ENCODE measurements around the gene AXL.

Gene AXL

DNA sequence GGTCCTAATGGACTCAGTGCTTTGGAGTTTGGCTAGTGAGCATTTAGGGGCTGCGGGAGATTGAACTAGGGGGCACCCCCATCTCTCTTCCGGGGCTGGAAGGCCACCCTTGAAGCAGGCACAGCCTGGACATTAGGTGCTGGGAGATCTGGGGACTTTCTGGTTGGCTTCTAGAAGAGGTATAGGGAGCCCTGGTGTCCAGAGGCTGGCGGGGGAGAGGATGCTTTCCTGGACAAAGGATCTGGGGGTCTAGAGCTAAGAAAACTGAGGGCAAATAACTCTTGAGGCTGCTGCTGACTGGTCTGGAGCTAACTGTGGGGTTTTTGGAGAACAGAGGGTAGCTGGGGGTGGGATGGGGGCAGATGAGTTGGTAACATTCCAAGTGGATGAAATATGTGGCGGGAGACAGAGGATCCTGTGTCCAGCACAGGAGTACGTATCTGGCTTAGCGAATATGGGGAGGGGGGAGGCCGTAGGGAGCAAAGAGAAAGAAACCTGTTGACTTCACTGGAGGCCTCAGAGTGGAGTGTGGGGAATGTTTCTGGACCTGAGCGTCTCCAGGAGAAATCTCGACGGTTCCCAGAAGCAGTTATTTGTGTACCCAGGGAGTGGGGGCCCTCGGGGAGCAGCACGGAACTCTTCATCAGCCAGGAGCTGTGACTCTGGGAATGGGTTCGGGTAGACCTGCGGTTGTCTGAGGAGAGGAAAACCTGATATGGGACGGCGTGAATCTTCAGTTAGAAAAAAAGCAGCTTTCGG, 46.6 kb downstream of the AXL start:
- in situ Hi-C loops (cut with MboI; ENCODE audit: low pct_unique_long_range_greater_than_20kb, low sequenced_read_pairs, unreplicated experiment) = no loop called here
- DNase-seq (ENCODE audit: low spot score) = peak; percentile 28

DNA sequence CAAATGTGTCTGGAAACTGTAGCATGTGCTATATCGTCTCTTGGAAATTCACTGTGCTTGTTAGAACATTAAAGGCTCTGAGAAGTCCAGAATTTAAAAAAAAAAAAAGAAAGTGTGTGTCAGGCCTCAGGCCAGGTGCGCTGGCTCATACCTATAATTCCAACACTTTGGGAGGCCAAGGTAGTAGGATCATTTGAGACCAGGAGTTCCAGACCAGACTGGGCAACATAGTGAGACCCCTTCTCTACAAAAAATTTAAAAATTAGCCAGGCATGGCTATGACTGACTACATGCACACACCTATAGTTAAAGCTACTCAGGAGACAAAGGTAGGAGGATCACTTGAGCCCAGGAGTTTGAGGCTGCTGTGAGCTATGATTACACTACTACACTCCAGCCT, 50.0 kb downstream of the AXL start:
- in situ Hi-C loops (cut with MboI; ENCODE audit: low pct_unique_long_range_greater_than_20kb, low sequenced_read_pairs, unreplicated experiment) = no loop called here
- DNase-seq (ENCODE audit: low spot score) = no peak
- TF ChIP-seq, protein P1, sequence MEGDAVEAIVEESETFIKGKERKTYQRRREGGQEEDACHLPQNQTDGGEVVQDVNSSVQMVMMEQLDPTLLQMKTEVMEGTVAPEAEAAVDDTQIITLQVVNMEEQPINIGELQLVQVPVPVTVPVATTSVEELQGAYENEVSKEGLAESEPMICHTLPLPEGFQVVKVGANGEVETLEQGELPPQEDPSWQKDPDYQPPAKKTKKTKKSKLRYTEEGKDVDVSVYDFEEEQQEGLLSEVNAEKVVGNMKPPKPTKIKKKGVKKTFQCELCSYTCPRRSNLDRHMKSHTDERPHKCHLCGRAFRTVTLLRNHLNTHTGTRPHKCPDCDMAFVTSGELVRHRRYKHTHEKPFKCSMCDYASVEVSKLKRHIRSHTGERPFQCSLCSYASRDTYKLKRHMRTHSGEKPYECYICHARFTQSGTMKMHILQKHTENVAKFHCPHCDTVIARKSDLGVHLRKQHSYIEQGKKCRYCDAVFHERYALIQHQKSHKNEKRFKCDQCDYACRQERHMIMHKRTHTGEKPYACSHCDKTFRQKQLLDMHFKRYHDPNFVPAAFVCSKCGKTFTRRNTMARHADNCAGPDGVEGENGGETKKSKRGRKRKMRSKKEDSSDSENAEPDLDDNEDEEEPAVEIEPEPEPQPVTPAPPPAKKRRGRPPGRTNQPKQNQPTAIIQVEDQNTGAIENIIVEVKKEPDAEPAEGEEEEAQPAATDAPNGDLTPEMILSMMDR (IDR thresholded peaks at IDR 0.05; ENCODE audit: extremely low read depth, insufficient read depth, missing control alignments) = no peak

More for the DNA sequence above, 46.6 kb downstream of the AXL start:
- TF ChIP-seq, protein P1 (IDR thresholded peaks at IDR 0.05; ENCODE audit: extremely low read depth, insufficient read depth, missing control alignments) = no peak

DNA sequence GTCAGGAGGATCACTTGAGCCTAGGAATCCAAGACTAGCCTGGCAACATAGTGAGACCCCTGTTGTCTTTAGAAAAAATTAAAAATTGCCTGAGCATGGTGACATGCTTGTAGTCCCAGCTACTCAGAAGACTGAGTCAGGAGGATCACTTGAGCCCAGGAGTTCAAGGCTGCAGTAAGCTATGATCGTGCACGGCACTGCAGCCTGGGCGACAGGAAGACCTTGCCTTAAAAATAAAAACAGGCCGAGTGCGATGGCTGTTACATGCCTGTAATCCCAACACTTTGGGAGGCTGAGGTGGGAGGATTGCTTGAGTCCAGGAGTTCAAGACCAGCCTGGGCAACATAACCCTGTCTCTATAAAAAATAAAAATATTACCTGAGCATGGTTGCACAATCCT, 50.5 kb downstream of the AXL start:
- DNase-seq (ENCODE audit: low spot score) = no peak
- TF ChIP-seq, protein P1 (IDR thresholded peaks at IDR 0.05; ENCODE audit: extremely low read depth, insufficient read depth, missing control alignments) = no peak
- in situ Hi-C loops (cut with MboI; ENCODE audit: low pct_unique_long_range_greater_than_20kb, low sequenced_read_pairs, unreplicated experiment) = no loop called here

DNA sequence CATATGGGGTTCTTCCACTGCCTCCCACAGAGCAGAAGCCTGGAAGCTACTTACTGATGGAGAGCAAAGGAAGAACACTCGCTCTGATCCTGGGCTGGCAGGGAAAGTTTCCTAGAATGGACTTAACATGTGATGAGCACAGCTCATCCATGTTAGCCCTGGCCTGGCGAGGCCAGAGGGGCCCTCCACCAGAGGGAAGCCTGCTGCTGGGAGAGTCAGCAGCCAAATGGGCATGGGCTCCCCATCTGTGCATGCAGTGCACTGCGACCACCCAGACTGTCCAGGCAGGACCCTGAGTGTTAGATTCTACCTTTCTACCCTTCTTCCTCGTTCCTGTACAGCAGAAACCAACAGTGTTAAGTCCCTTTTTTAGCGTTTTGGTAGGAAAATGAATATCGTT, 54.1 kb downstream of the AXL start:
- in situ Hi-C loops (cut with MboI; ENCODE audit: low pct_unique_long_range_greater_than_20kb, low sequenced_read_pairs, unreplicated experiment) = no loop called here
- DNase-seq (ENCODE audit: low spot score) = no peak
- TF ChIP-seq, protein P1 (IDR thresholded peaks at IDR 0.05; ENCODE audit: extremely low read depth, insufficient read depth, missing control alignments) = no peak

DNA sequence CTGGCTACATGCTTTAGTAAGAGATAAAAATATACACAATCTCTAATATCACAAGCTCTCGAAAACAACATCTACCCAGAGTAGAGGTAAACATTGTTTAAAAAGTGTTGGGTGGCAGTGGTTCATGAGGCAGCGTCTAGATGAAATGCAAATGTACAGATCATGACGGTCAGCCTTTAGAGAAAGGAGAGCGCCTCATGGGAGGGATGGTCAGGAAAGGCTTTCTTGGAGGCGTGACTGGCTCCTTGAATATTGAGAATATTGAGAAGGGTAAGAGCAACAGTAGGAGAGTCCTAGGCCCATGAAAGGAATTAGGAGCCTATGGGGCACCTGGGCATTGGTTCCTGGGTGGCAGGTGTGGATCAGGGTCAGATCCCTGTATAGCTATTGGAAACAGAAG, 55.8 kb downstream of the AXL start:
- DNase-seq (ENCODE audit: low spot score) = no peak
- in situ Hi-C loops (cut with MboI; ENCODE audit: low pct_unique_long_range_greater_than_20kb, low sequenced_read_pairs, unreplicated experiment) = no loop called here
- TF ChIP-seq, protein P1 (IDR thresholded peaks at IDR 0.05; ENCODE audit: extremely low read depth, insufficient read depth, missing control alignments) = no peak

DNA sequence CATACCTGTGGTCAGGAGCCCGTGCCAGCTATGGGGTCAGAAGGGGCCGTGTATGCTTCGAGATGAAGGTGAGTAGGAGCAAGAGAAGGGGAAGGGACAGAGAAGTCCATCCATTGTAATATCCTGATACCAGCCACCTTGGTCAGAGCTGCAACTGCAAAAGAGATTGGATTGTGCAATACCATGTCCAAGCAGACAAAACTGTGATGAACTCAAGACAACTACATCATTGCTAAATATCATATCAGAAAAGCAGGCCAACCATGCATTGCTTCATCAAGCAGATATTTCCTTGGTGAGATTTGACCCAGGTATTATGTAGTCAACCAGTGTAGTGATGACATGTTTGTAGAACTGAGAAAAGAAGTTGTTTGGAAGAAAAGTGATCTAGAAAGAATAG, 57.2 kb downstream of the AXL start:
- DNase-seq (ENCODE audit: low spot score) = no peak
- in situ Hi-C loops (cut with MboI; ENCODE audit: low pct_unique_long_range_greater_than_20kb, low sequenced_read_pairs, unreplicated experiment) = no loop called here
- TF ChIP-seq, protein P1 (IDR thresholded peaks at IDR 0.05; ENCODE audit: extremely low read depth, insufficient read depth, missing control alignments) = no peak
